B cell (primary cell): ENCODE results near the gene RBM19. TPM values are rescaled to one million over a fixed set of nuclear protein-coding genes. Genes with fewer than 3 reads are reported as not detected.

Experiments
- ATAC-seq: fragments of 200-7000 bp; cut with Tn5 transposase; one replicate; pipeline ENCODE4 v1.10.0; 2021; ENCODE audit warnings: low read depth, mild to moderate bottlenecking, moderate number of reproducible peaks, moderate library complexity
- CTCF ChIA-PET: fragments of 350-600 bp; sonication (Branson Sonifier 250); formaldehyde crosslinking; loops from one replicate; lab custom pipeline; 2021; ENCODE audit warnings: antibody characterized with exemption, inconsistent platforms; lab: Charles Lee
- POLR2A ChIA-PET: fragments of 350-600 bp; sonication (Branson Sonifier 250); formaldehyde crosslinking; loops from one replicate; lab custom pipeline; 2021; ENCODE audit warnings: antibody characterized with exemption; lab: Charles Lee
- DNase-seq: peaks from one replicate; pipeline ENCODE4 v3.0.0; 2013
- H2AFZ ChIP-seq: 2 replicates; pipeline ENCODE4 v1.6.1; 2012; ENCODE audit warnings: mild to moderate bottlenecking, low read depth, low read length; ENCODE audit not compliant: insufficient read depth, poor library complexity, severe bottlenecking
- H3K27ac ChIP-seq, 2 donors: 1 replicate in 1 of 2; 2 replicates in 1 of 2; pipeline ENCODE4 v1.5.1; 2012 to 2013; ENCODE audit warnings: low read length in 2 of 2, mild to moderate bottlenecking in 2 of 2, moderate library complexity in 1 of 2
- H3K27me3 ChIP-seq, 4 experiments: fragments of 200-600 bp in 1 of 4; sonication (generic) in 1 of 4; replicated peaks in 1 of 4; 1 replicate in 2 of 4; 2 replicates in 2 of 4; pipeline versions ENCODE4 v1.6.1 to v1.7.0; 2013 to 2016; ENCODE audit warnings: low read length in 3 of 4, mild to moderate bottlenecking in 2 of 4, mixed read lengths in 1 of 4, moderate library complexity in 1 of 4; ENCODE audit not compliant: insufficient read depth in 4 of 4, control insufficient read depth in 3 of 4; ENCODE audit errors: control extremely low read depth in 1 of 4
- H3K36me3 ChIP-seq, 2 experiments: replicated peaks in 1 of 2; 1 replicate in 1 of 2; 2 replicates in 1 of 2; pipeline versions ENCODE4 v1.6.1 to v1.7.1; 2013; ENCODE audit warnings: low read length in 1 of 2; ENCODE audit not compliant: insufficient read depth in 2 of 2, control insufficient read depth in 1 of 2; ENCODE audit errors: control extremely low read depth in 1 of 2, extremely low read depth in 1 of 2
- H3K4me1 ChIP-seq, 2 donors: fragments of 200-600 bp in 1 of 2; sonication (generic) in 1 of 2; 1 replicate in 1 of 2; 2 replicates in 1 of 2; pipeline versions ENCODE4 v1.5.1 to v1.6.1; 2013 to 2017; ENCODE audit warnings: low read length in 2 of 2; ENCODE audit not compliant: control insufficient read depth in 2 of 2, insufficient read depth in 2 of 2
- H3K4me2 ChIP-seq: replicated peaks from 2 replicates; pipeline ENCODE3; 2012; ENCODE audit warnings: mild to moderate bottlenecking, low read depth, low read length; ENCODE audit not compliant: poor library complexity, severe bottlenecking
- H3K4me3 ChIP-seq, 5 experiments: fragments of 200-600 bp in 1 of 5; sonication (generic) in 1 of 5; 1 replicate in 3 of 5; 2 replicates in 2 of 5; pipeline versions ENCODE4 v1.5.1 to v1.7.0; 2011 to 2016; ENCODE audit warnings: low read length in 4 of 5, mild to moderate bottlenecking in 4 of 5, low read depth in 2 of 5, control low read depth in 1 of 5, moderate library complexity in 1 of 5; ENCODE audit not compliant: insufficient read depth in 1 of 5; ENCODE audit errors: control extremely low read depth in 1 of 5, extremely low read depth in 1 of 5
- H3K79me2 ChIP-seq: fragments of 200-600 bp; sonication (generic); one replicate; pipeline ENCODE4 v1.6.0; 2016; ENCODE audit warnings: low read length; ENCODE audit not compliant: control insufficient read depth, insufficient read depth
- H3K9ac ChIP-seq: fragments of 200-600 bp; sonication (generic); 2 replicates; pipeline ENCODE4 v1.6.1; 2017; ENCODE audit warnings: mild to moderate bottlenecking, low read length, moderate library complexity
- H3K9me3 ChIP-seq, 3 donors: one replicate each; pipeline versions ENCODE4 v1.6.1 to v1.7.1; 2013; ENCODE audit warnings: low read length in 2 of 3; ENCODE audit not compliant: control insufficient read depth in 2 of 3, insufficient read depth in 1 of 3; ENCODE audit errors: control extremely low read depth in 1 of 3
- H4K20me1 ChIP-seq: 2 replicates; pipeline ENCODE4 v1.6.0; 2012; ENCODE audit warnings: mild to moderate bottlenecking, low read length; ENCODE audit not compliant: insufficient read depth, control insufficient read depth, poor library complexity, severe bottlenecking
- H3K27ac Mint-ChIP-seq: one replicate; pipeline ENCODE4 v1.8.0; 2021; ENCODE audit warnings: mixed read lengths
- H3K27me3 Mint-ChIP-seq: one replicate; pipeline ENCODE4 v1.8.0; 2021; ENCODE audit warnings: mixed read lengths
- H3K4me1 Mint-ChIP-seq: one replicate; pipeline ENCODE4 v1.8.0; 2021; ENCODE audit warnings: mixed read lengths
- H3K4me3 Mint-ChIP-seq: one replicate; pipeline ENCODE4 v1.8.0; 2021; ENCODE audit warnings: mixed read lengths
- H3K9me3 Mint-ChIP-seq: one replicate; pipeline ENCODE4 v1.8.0; 2022; ENCODE audit warnings: mixed read lengths; ENCODE audit not compliant: insufficient read depth
- EZH2 ChIP-seq: IDR thresholded peaks from 2 replicates; pipeline ENCODE4 v1.6.1; 2012; ENCODE audit warnings: borderline replicate concordance, low read depth, mild to moderate bottlenecking, moderate library complexity, low read length; ENCODE audit not compliant: insufficient read depth, poor library complexity, severe bottlenecking
- WGBS: methylation state at CpG from one replicate; pipeline ENCODE4 v1.1.5; 2013; ENCODE audit warnings: missing lambda C conversion rate; ENCODE audit not compliant: insufficient coverage; 5-methylcytosine and 5-hydroxymethylcytosine counted together
- intact Hi-C: fragments of 100-400 bp; cut with micrococcal nuclease; formaldehyde crosslinking; loops from one replicate; pipeline ENCODE4 v1.10.0; 2022
- polyA plus RNA-seq: library from polyadenylated mRNA; depleted of rRNA; stranded (reverse); fragments of >200 nt; gene quantifications from 2 replicates; pipeline ENCODE4 v1.2.3, GENCODE V29; 2012
- total RNA-seq, 2 donors: library from RNA; stranded (reverse); fragments of 120-200 nt in 1 of 2; gene quantifications; 1 replicate in 1 of 2; 2 replicates in 1 of 2; pipeline versions ENCODE4 v1.2.3 to v1.2.4, GENCODE V29; 2013 to 2022
- TF ChIP-seq, protein P1 (sequence below): fragments of 200-600 bp; IDR thresholded peaks from one replicate; pipeline ENCODE4 v1.8.0; 2022; ENCODE audit warnings: antibody characterized with exemption, mild to moderate bottlenecking

RBM19 gene
- total and polyA plus RNA-seq, 2 donors (not counting 1 experiment from before 2014, with no cell fraction given): 43.1 to 90.0 TPM

DNA sequence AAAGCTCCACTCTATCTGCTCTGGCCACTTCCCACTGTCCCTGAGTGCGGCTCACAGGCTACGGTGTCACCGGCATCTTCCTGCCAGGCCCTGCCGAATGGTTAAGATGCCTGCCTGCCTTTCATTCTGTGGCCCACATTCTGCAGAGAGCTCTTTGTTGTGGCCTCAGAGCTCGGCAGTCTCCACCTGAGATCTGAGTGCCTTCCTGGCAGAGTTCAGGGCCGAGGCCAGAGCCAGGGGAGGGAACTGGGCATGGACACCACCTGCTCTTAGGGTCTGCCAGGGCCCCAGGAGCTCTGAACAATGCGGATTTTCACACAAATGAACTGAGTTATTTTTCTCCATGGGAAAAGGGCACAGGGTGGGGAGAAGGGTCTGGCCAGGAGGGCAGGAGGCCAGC lies 127.2 kb downstream of the RBM19 start:
- Histone ChIP-seq H3K27ac (no peak overlapping the region), H3K9ac (no peak overlapping the region), H3K9me3 (no peaks in the 10 kb centered on the region), H3K36me3 (peaks cover 3 to 14% of the 10 kb centered on the region in 2 experiments), H3K4me2 (no peak overlapping the region), H4K20me1 (no peaks in the 10 kb centered on the region), H3K27me3 (no peaks in the 10 kb centered on the region), H3K4me3 (no peak overlapping the region), H3K4me1 (no peaks in the 10 kb centered on the region), H3K79me2 (no peaks in the 10 kb centered on the region), H2AFZ (no peak overlapping the region)
- Mint-ChIP-seq H3K27me3 (no peaks in the 10 kb centered on the region), H3K4me3 (no peak overlapping the region), H3K27ac (no peak overlapping the region), H3K9me3 (no peaks in the 10 kb centered on the region), H3K4me1 (no peaks in the 10 kb centered on the region)
- ChIA-PET CTCF (no interaction called here), POLR2A (no interaction called here)
- 93% methylated on average over 7 of the region's 7 CpGs for WGBS
- ATAC-seq (no peak), DNase-seq (no peak)
- intact Hi-C loops: no loop called here
- TF ChIP-seq, protein P1, sequence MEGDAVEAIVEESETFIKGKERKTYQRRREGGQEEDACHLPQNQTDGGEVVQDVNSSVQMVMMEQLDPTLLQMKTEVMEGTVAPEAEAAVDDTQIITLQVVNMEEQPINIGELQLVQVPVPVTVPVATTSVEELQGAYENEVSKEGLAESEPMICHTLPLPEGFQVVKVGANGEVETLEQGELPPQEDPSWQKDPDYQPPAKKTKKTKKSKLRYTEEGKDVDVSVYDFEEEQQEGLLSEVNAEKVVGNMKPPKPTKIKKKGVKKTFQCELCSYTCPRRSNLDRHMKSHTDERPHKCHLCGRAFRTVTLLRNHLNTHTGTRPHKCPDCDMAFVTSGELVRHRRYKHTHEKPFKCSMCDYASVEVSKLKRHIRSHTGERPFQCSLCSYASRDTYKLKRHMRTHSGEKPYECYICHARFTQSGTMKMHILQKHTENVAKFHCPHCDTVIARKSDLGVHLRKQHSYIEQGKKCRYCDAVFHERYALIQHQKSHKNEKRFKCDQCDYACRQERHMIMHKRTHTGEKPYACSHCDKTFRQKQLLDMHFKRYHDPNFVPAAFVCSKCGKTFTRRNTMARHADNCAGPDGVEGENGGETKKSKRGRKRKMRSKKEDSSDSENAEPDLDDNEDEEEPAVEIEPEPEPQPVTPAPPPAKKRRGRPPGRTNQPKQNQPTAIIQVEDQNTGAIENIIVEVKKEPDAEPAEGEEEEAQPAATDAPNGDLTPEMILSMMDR: no peak
- no peak for TF ChIP-seq EZH2

DNA sequence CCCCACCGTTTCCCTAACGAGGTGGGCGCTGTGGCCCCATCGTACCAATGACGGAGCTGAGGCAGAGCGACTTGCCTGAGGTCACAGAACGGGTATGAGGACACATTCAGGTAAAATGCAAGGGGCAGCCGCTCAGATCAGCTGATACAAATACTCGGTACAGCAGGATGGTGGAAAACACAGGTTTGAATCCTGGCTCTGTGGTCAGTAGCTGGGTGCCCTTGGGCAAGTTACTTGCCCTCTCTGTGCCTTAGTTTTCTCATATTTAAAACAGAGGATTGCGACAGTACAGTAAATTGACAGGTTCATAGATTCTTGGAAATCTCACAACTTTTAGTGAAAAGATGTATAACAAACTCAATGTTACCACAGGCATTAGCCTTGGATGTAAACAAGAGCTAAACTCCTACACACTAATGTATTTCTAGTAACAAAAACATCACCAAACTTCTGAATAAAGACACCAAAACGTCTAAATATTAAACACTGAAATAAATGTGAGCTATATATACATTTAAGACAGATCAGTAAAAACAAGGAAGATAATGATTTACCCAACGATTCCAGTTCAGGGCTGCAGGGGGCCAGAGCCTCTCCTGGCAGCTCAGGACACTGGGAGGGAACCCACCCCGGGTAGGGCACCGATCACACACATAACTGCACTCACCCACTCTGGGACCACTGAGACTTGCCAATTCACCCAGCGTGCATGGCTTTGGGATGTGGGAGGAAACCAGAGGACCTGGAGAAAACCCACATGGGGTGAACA lies 128.4 kb downstream of the RBM19 start:
- Histone ChIP-seq H3K79me2 (no peaks in the 10 kb centered on the region), H3K27ac (no peak overlapping the region), H2AFZ (no peak overlapping the region), H3K4me2 (no peak overlapping the region), H3K36me3 (peaks cover 0 to 3% of the 10 kb centered on the region in 2 experiments), H3K4me1 (peaks cover 0 to 7% of the 10 kb centered on the region in 2 donors), H3K9ac (no peak overlapping the region), H3K27me3 (no peaks in the 10 kb centered on the region), H4K20me1 (no peaks in the 10 kb centered on the region), H3K9me3 (no peaks in the 10 kb centered on the region), H3K4me3 (no peak overlapping the region)
- ChIA-PET POLR2A (no interaction called here), CTCF (no interaction called here)
- Mint-ChIP-seq H3K4me3 (no peak overlapping the region), H3K9me3 (no peaks in the 10 kb centered on the region), H3K27ac (no peak overlapping the region), H3K4me1 (peaks cover 7% of the 10 kb centered on the region), H3K27me3 (no peaks in the 10 kb centered on the region)
- intact Hi-C loops: no loop called here
- TF ChIP-seq, protein P1: no peak
- TF ChIP-seq EZH2: no peak
- DNase-seq (no peak), ATAC-seq (no peak)
- 97% methylated on average over 10 of the region's 15 CpGs for WGBS
